HUES48 (cell line): ENCODE data around the gene STAT3.
"Not testable (repeated sequence)": the region's sequence is repeated elsewhere in the genome, so short reads cannot be mapped to it uniquely, and the experiment has no call there.

ENCODE experiments used
- H3K27ac ChIP-seq: one replicate; pipeline ENCODE4 v1.7.0; 2013; ENCODE audit warnings: low read depth, low read length, inconsistent platforms
- H3K27me3 ChIP-seq: 2 replicates; pipeline ENCODE4 v1.6.1; 2013; ENCODE audit warnings: mild to moderate bottlenecking, low read length; ENCODE audit not compliant: control insufficient read depth, insufficient read depth
- H3K36me3 ChIP-seq: 2 replicates; pipeline ENCODE4 v1.6.1; 2013; ENCODE audit warnings: low read length; ENCODE audit not compliant: control insufficient read depth, insufficient read depth
- H3K4me1 ChIP-seq: 2 replicates; pipeline ENCODE4 v1.6.1; 2013; ENCODE audit warnings: mild to moderate bottlenecking, low read length; ENCODE audit not compliant: control insufficient read depth, insufficient read depth
- H3K4me3 ChIP-seq: 2 replicates; pipeline ENCODE4 v1.5.1; 2013; ENCODE audit warnings: mild to moderate bottlenecking, low read depth, low read length
- H3K9ac ChIP-seq: 2 replicates; pipeline ENCODE4 v1.6.1; 2013; ENCODE audit warnings: mild to moderate bottlenecking, low read depth, low read length, moderate library complexity
- H3K9me3 ChIP-seq: 2 replicates; pipeline ENCODE4 v1.6.1; 2013; ENCODE audit warnings: low read length; ENCODE audit not compliant: control insufficient read depth, insufficient read depth

STAT3 gene

DNA sequence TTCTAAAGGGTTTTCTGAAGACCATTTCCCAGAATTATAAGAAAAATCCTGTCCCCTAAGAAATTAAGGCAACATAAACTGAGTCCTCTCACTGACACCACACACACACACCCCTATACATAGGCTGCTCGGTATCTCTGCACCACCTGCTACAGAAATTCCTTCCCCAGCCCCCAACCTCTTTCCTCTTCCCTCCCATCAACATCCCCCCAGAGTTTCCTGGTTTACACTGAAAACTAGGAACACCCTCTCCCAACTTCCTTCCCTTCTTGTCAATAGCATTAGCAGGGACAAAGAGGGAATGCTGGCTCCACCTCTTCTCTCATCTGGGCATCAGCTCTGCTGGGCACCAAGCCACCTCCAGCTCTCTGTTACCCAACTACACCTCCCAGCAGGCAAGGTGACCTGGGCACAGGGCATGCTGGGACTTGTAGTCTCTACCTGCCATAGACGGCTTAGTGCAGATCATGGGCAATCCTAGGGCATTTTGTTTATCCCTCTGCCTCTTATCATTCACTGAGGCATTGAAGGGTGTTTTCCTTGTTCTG is 19.1 kb upstream of the STAT3 start:
- H3K9ac ChIP-seq, result no peak overlapping the region
- peaks cover 3% of the 10 kb centered on the region; the same call in 1 of the 2 replicates for H3K36me3 ChIP-seq
- no peak overlapping the region for H3K4me3 ChIP-seq
- no peaks in the 10 kb centered on the region for H3K27me3 ChIP-seq
- peaks cover 21% of the 10 kb centered on the region for H3K4me1 ChIP-seq
- H3K27ac ChIP-seq, result no peak overlapping the region
- no peaks in the 10 kb centered on the region for H3K9me3 ChIP-seq

DNA sequence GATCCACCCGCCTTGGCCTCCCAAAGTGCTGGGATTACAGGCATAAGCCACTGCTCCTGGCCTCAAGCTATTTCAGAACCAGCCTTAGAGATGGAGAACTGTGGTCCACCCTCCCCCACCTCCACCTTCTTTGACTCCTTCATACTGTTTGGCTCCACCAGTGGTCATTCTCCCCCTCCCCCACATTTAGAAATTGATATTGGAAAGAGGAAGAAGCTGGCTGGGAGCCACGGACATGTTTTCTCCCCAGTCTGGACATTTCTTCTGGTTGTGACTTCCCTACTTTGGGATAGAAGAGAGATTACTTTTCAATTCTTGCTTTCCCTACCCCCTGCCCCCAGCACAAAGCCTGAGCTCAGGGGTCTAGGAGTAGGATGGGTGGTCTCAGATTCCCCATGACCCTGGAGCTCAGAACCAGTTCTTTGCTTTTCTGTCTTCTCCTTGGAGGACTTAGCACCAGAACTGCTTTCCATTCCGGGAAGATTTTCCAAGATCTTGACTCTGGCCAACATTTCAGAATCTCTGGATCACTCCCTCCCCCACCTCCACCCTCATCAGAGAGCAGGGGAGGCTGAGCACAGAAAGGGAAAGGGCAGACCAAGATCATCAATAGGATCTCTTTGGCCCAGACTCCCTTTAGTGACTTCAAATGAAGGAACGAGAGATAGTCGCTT is 18.5 kb upstream of the STAT3 start:
- Histone ChIP-seq H3K27me3 (no peaks in the 10 kb centered on the region), H3K4me3 (no peak overlapping the region), H3K27ac (no peak overlapping the region), H3K9me3 (no peaks in the 10 kb centered on the region), H3K9ac (no peak overlapping the region), H3K4me1 (peaks cover 27% of the 10 kb centered on the region), H3K36me3 (peaks cover 3% of the 10 kb centered on the region; the same call in 1 of the 2 replicates)

- H3K36me3 ChIP-seq, result peaks cover 3% of the 10 kb centered on the region; the same call in 1 of the 2 replicates
- H3K27ac ChIP-seq, result no peak overlapping the region
- no peak overlapping the region for H3K4me3 ChIP-seq
- H3K9me3 ChIP-seq, result no peaks in the 10 kb centered on the region
- no peak overlapping the region for H3K9ac ChIP-seq
- H3K4me1 ChIP-seq, result peaks cover 27% of the 10 kb centered on the region
- H3K27me3 ChIP-seq, result no peaks in the 10 kb centered on the region
Observed at GRCh38 chr17:42405963-42406495, 17.8 kb upstream of the STAT3 start.

GRCh38 chr17:42405076-42405475 is 16.8 kb upstream of the STAT3 start:
- no peaks in the 10 kb centered on the region for H3K9me3 ChIP-seq
- peaks cover 3% of the 10 kb centered on the region; the same call in 1 of the 2 replicates for H3K36me3 ChIP-seq
- H3K27me3 ChIP-seq, result no peaks in the 10 kb centered on the region
- H3K9ac ChIP-seq, result no peak overlapping the region
- H3K4me1 ChIP-seq, result peaks cover 33% of the 10 kb centered on the region
- no peak overlapping the region for H3K4me3 ChIP-seq
- no peak overlapping the region for H3K27ac ChIP-seq

DNA sequence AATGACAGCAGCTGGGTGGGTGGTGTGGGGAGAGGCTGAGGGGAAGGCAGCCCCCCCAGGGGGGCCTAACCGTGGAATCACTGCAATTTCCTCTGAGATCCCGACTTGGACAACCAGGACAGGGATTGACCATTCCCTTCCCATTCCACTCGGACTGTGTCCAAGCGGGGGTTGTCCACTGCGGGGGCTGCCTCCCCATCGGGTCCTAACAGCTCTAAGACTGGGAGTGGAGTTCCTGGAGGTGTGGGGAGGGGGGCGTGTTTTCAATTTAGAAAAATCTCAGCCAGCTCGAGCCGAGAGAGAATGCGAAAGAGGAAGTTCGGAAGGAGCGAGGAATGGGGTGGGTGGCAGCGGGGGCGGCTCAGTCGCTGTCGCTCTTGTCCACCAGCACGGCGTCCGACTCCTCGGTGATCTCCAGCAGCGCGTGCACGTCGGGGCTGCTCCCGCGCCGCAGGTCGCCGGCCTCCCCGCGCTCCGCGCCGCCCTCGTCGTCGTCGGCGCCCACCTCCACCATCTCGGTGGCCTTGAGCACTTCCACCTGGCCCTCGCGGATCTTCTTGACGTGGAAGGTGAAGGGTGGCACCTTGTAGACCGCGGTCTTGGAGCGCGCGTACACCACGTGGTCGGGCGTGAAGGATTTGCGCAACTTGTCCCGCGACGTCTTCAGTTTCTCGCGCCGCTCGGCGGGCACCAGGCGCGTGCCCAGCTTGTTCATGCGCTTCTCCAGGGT is 16.2 kb upstream of the STAT3 start:
- Histone ChIP-seq H3K27me3 (no peaks in the 10 kb centered on the region), H3K4me1 (peaks cover 38% of the 10 kb centered on the region), H3K27ac (no peak overlapping the region), H3K36me3 (peaks cover 3% of the 10 kb centered on the region; the same call in 1 of the 2 replicates), H3K9ac (no peak overlapping the region), H3K9me3 (no peaks in the 10 kb centered on the region), H3K4me3 (no peak overlapping the region)

GRCh38 chr17:42403150-42403549 is 14.9 kb upstream of the STAT3 start:
- Histone ChIP-seq H3K4me1 (peaks cover 38% of the 10 kb centered on the region), H3K9ac (no peak overlapping the region), H3K27ac (peak overlapping the region; percentile 36), H3K36me3 (peaks cover 3% of the 10 kb centered on the region; the same call in 1 of the 2 replicates), H3K4me3 (no peak overlapping the region), H3K27me3 (no peaks in the 10 kb centered on the region), H3K9me3 (no peaks in the 10 kb centered on the region)

DNA sequence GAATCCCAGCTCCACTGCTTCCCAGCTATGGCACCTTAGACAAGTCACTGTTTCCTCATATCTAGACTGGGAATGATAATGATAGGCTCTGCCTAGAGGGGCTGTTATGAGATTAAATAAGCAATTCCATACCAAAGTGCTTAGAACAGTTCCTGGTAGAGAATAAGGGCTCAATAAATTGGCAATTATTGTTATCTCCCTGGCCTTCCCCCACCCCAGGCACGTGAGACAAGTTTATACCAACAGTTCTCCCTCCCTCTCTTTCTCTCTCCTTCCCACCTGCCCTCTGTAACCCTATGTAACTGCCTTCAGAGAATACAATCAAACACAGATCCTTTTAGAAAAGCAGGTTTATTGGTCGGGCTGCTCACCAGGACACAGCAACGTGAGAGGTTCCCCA is 13.9 kb upstream of the STAT3 start:
- Histone ChIP-seq H3K9me3 (no peaks in the 10 kb centered on the region), H3K36me3 (peaks cover 3% of the 10 kb centered on the region; the same call in 1 of the 2 replicates), H3K4me1 (peaks cover 31% of the 10 kb centered on the region), H3K27ac (peak overlapping the region; percentile 30), H3K27me3 (no peaks in the 10 kb centered on the region), H3K4me3 (no peak overlapping the region), H3K9ac (no peak overlapping the region)

DNA sequence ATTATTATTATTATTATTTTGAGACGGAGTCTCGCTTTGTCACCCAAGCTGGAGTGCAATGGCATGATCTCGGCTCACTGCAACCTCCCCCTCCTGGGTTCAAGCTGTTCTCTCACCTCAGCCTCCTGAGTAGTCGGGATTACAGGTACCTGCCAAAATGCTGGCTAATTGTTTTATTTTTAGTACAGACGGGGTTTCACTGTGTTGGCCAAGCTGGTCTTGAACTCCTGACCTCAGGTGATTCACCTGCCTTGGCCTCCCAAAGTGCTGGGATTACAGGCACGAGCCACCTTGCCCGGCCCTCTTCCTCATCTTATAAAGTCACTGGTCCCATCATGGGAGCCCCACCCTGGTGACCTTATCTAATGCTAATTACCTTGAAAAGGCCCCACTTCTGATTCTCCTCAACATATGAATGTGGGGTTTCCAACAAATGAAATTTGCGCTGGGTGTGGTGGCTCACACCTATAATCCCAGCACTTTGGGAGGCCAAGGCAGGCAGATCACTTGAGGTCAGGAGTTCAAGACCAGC is 12.7 kb upstream of the STAT3 start:
- not testable (repeated sequence) for H3K9ac ChIP-seq, H3K4me3 ChIP-seq, H3K9me3 ChIP-seq, H3K27me3 ChIP-seq, H3K27ac ChIP-seq, H3K36me3 ChIP-seq
- H3K4me1 ChIP-seq, result peaks cover 24% of the 10 kb centered on the region

- H3K27ac ChIP-seq, result peak overlapping the region; percentile 81
- no peaks in the 10 kb centered on the region for H3K27me3 ChIP-seq
- H3K4me1 ChIP-seq, result peaks cover 24% of the 10 kb centered on the region
Observed at GRCh38 chr17:42399948-42400843, 12.0 kb upstream of the STAT3 start.

DNA sequence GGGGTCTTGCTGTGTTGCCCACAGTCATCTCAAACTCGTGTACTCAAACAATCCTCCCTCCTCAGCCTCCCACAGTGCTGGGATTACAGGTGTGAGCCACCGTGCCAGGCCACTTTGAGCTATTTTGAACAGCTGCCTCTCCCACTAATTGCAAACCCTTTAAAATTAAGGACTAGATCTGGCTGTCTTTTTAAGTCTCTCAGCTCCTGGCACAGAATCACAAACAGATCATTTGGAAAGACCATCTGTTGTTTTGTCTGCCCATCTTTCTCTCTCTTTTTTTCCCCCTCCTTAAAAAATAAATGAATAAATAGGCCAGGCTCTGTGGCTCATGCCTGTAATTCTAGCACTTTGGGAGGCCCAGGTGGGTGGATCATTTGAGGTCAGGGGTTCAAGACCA is 10.9 kb upstream of the STAT3 start:
- no peaks in the 10 kb centered on the region; the same call in 1 of the 2 replicates for H3K36me3 ChIP-seq
- H3K4me1 ChIP-seq, result peaks cover 24% of the 10 kb centered on the region
- H3K4me3 ChIP-seq, result no peak overlapping the region
- H3K9me3 ChIP-seq, result no peaks in the 10 kb centered on the region
- H3K27me3 ChIP-seq, result no peaks in the 10 kb centered on the region
- no peak overlapping the region for H3K27ac ChIP-seq
- no peak overlapping the region for H3K9ac ChIP-seq

More at GRCh38 chr17:42399948-42400843, 12.0 kb upstream of the STAT3 start:
- Histone ChIP-seq H3K9me3 (no peaks in the 10 kb centered on the region), H3K4me3 (no peak overlapping the region), H3K9ac (no peak overlapping the region), H3K36me3 (peaks cover 3% of the 10 kb centered on the region; the same call in 1 of the 2 replicates)
